Right lobe of liver (tissue), 6 donors: ENCODE data around the gene TRMT11. TPM values are rescaled to one million over a fixed set of nuclear protein-coding genes. Genes with fewer than 3 reads are reported as not detected.

Experiments
- ATAC-seq, 4 donors: fragments of 200-7000 bp; cut with Tn5 transposase; one replicate each; pipeline ENCODE4 v1.9.1; 2020; ENCODE audit warnings: mild to moderate bottlenecking in 4 of 4, moderate library complexity in 4 of 4
- DNase-seq, 3 donors: peaks; one replicate each; pipeline ENCODE4 v3.0.0-alpha.2; 2020
- H3K27ac ChIP-seq, 3 donors: fragments of 200-600 bp; one replicate each; pipeline ENCODE4 v1.8.0; 2022
- H3K27me3 ChIP-seq, 2 donors: fragments of 200-600 bp; one replicate each; pipeline ENCODE4 v1.8.0; 2022
- H3K36me3 ChIP-seq, 4 donors: fragments of 200-600 bp; sonication (generic) in 1 of 4; one replicate each; pipeline versions ENCODE4 v1.5.1 to v1.8.0; 2017 to 2022; ENCODE audit warnings: control low read depth in 1 of 4
- H3K4me1 ChIP-seq, 4 donors: fragments of 200-600 bp; sonication (generic) in 1 of 4; one replicate each; pipeline versions ENCODE4 v1.5.1 to v1.8.0; 2017 to 2022; ENCODE audit warnings: control low read depth in 1 of 4
- H3K4me3 ChIP-seq, 3 donors: fragments of 200-600 bp; one replicate each; pipeline ENCODE4 v1.8.0; 2022
- H3K9me3 ChIP-seq, 4 donors: fragments of 200-600 bp; sonication (generic) in 1 of 4; one replicate each; pipeline versions ENCODE4 v1.5.1 to v1.8.0; 2017 to 2022; ENCODE audit warnings: control low read depth in 1 of 4
- POLR2A ChIP-seq: fragments of 450-650 bp; IDR thresholded peaks from one replicate; pipeline ENCODE4 v1.6.1; 2017; ENCODE audit warnings: antibody characterized with exemption, mild to moderate bottlenecking
- WGBS: methylation state at CpG from one replicate; pipeline ENCODE4 v1.1.6; 2018; ENCODE audit warnings: low coverage, low lambda C conversion rate; ENCODE audit not compliant: insufficient coverage; ENCODE audit errors: missing lambda C conversion rate; 5-methylcytosine and 5-hydroxymethylcytosine counted together
- intact Hi-C, 2 donors: fragments of 100-400 bp; cut with DNase I; formaldehyde crosslinking; loops; one replicate each; pipeline versions ENCODE4 v1.11.2 to v1.14.1; 2022
- total RNA-seq, 6 experiments: library from RNA; depleted of rRNA in 2 of 6; stranded (reverse); fragments of >200 nt in 2 of 6; fragmentation: NEBNext Ultra II Directional in 3 of 6; extraction: Animal tissue kit (Norgen Biotek cat#: 25700) in 3 of 6; gene quantifications; one replicate each; pipeline versions ENCODE4 v1.1.0 to v1.2.4, GENCODE V29; 2016 to 2023
- TF ChIP-seq, protein P1 (sequence below), 4 donors: fragments of 200-600 bp in 3 of 4; fragments of 450-650 bp in 1 of 4; IDR thresholded peaks; one replicate each; pipeline versions ENCODE4 v1.5.1 to v1.8.0; 2016 to 2022; ENCODE audit warnings: antibody characterized with exemption in 4 of 4, mild to moderate bottlenecking in 2 of 4
- donor health status: DM: no; HTN: yes; CAD: no.
- donor health status: DM: no; HTN: no; CAD: no.
- donor health status: DM: no; HTN: no; CAD: no.
- donor health status: DM: no; HTN: yes; CAD: no.
- donor health status: DM: no; HTN: yes; CAD: no.

Gene TRMT11
- total RNA-seq, 6 experiments from 2014 or later: 12.6 to 36.0 (median 25.3) TPM

DNA sequence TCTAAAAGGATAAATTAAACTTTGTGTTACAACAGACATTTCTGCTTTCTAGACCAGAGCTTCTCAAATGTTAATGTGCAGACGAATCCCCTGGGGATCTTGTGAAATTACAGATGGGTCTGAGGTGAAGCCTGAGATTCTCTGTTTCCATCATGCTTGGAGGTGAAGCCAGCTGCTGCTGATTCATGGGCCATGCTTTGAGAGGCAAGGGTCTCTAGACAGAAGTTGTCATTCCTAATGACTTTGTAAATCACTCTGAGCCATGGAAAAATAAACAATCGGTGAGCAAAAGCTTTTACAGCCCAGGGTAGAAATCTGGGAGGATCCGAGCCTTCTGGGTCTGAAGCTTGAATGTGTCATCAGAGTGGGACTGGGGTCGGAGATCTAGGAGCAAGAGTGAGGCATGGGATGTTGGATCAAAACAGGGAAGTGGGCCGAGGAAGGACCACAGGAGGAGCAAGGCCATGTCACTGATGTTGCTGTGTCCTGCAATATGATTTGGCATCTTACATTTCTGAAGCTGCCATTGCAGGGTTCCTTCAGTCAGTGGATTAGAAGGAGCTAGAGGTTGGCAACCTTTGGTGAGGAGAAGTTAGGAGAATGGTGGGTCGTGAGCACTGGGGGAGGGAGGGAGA is 77.3 kb downstream of the TRMT11 start:
- WGBS: 85% methylated on average over 5 of the region's 6 CpGs
- ATAC-seq: no peak
- Histone ChIP-seq H3K9me3 (no peaks in the 10 kb centered on the region), H3K4me3 (no peak overlapping the region), H3K27me3 (no peaks in the 10 kb centered on the region), H3K4me1 (no peaks in the 10 kb centered on the region), H3K27ac (no peak overlapping the region), H3K36me3 (no peaks in the 10 kb centered on the region)
- TF ChIP-seq POLR2A: no peak
- TF ChIP-seq, protein P1, sequence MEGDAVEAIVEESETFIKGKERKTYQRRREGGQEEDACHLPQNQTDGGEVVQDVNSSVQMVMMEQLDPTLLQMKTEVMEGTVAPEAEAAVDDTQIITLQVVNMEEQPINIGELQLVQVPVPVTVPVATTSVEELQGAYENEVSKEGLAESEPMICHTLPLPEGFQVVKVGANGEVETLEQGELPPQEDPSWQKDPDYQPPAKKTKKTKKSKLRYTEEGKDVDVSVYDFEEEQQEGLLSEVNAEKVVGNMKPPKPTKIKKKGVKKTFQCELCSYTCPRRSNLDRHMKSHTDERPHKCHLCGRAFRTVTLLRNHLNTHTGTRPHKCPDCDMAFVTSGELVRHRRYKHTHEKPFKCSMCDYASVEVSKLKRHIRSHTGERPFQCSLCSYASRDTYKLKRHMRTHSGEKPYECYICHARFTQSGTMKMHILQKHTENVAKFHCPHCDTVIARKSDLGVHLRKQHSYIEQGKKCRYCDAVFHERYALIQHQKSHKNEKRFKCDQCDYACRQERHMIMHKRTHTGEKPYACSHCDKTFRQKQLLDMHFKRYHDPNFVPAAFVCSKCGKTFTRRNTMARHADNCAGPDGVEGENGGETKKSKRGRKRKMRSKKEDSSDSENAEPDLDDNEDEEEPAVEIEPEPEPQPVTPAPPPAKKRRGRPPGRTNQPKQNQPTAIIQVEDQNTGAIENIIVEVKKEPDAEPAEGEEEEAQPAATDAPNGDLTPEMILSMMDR (IDR thresholded peaks at IDR 0.05): no peak
- DNase-seq: no peak
- intact Hi-C loops: no loop called here

DNA sequence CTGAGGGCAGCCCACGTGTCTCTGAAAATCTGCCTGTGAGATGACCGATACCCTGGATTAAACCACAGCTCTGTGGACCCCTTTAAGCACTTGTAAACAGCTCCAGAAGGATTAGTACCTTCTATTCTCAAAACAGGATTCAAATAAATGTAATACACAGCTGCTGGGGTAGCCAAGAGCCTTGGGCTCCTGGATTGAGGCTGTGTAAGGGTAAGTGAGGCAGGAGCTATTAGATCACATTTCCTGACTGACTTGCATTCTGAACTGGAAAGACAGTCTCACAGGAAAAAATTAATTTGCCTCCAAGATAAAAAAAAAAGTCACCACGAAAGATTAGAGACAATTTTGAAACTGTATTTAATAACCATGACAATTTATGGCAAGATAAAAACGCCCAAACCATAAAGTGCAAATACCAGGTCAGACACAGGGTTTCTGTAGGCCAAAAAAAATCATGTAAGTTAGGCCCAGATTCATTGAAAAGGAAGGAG is 78.0 kb downstream of the TRMT11 start:
- Histone ChIP-seq H3K9me3 (no peaks in the 10 kb centered on the region), H3K4me3 (no peak overlapping the region), H3K27me3 (no peaks in the 10 kb centered on the region), H3K27ac (no peak overlapping the region), H3K36me3 (no peaks in the 10 kb centered on the region), H3K4me1 (no peaks in the 10 kb centered on the region)
- 63% methylated on average over 4 of the region's 4 CpGs for WGBS
- ATAC-seq (no peak), DNase-seq (no peak)
- no peak for TF ChIP-seq POLR2A
- TF ChIP-seq, protein P1 (IDR thresholded peaks at IDR 0.05): no peak
- intact Hi-C loops: no loop called here

DNA sequence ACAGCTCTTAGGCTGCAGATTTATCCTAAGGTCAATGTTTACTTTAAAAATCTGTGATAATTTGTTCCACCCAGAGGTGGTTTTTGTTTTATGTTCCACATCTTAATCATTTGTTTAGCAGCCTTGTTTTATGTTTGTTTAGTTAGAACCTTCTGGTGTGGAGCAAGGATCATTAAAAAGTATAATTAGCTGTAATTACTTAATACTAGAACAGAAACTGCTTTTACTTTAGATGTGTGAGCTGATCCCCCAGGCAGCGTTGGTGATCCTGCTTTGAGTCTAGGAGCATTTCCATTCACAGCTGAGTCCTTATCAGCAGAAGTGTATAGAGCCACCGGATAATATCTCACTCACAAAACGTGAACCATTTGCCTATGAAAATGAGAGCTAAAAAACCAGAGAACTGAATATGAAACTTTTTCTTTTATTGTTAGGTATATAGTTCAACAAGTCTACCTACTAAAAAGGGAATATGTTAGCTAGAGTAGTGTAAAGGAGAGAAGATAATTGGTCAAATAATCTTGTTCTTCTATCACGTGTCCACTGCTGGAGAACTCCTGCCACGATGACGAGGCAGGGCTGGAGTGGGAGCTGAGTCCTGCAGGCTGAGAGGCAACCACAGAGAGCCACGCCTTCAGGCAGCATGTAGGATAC is 78.5 kb downstream of the TRMT11 start:
- no peaks in the 10 kb centered on the region for H3K36me3 ChIP-seq
- intact Hi-C loops: no loop called here
- DNase-seq (no peak), ATAC-seq (no peak)
- H3K27ac ChIP-seq: no peak overlapping the region
- no peaks in the 10 kb centered on the region for H3K9me3 ChIP-seq
- no peaks in the 10 kb centered on the region for H3K4me1 ChIP-seq
- no peak overlapping the region for H3K4me3 ChIP-seq
- TF ChIP-seq POLR2A: no peak
- TF ChIP-seq, protein P1 (IDR thresholded peaks at IDR 0.05): no peak
- WGBS: 78% methylated on average over 7 of the region's 7 CpGs
- H3K27me3 ChIP-seq: no peaks in the 10 kb centered on the region

DNA sequence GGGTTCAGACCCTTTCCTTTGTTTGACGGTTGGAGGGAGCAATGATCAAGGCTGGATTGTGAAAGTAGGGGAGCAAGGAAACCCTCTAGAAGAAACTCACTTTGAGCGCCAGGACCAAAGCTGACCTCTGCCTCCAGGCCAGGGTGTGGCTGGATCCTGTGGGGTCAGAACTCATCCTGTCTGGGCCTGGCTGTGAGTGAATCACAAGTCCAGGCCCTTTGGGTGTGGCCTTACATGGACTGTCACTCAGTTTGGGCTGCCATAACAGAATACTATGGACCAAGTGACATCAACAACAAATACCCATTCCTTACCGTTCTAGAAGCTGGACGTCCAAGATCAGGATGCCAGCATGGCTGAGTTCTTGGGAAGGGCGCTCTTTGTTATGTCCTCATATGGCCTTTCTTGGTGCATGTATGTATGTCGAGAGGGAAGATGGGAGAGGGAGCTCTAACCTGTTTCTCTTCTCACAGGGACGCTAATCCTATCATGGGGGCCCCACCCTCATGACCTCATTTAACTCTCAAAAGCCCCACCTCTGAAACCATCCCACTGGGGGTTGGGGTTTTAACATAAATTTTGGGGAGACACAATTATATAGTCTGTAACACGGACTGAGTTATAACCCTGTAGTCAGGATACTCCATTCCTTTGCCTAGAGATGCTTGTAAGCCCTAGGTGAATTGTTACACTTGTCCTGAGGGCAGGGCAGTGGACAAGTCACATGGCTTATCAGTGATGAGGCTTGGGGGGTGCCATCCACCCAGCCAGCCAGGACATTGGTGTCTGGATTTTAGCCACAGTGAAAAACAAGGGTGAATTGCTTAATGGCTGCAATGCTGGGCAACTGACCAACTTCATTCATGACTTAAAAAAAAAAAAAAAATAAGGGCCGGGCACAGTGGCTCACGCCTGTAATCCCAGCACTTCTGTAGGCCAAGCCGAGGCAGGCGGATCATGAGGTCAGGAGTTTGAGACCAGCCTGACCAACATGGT is 80.0 kb downstream of the TRMT11 start:
- Histone ChIP-seq H3K27me3 (no peaks in the 10 kb centered on the region), H3K4me1 (no peaks in the 10 kb centered on the region), H3K27ac (peak overlapping the region in 1 of 3 donors; percentile 50), H3K36me3 (no peaks in the 10 kb centered on the region), H3K9me3 (no peaks in the 10 kb centered on the region), H3K4me3 (no peak overlapping the region)
- DNase-seq (peak; percentile 40 to 76 (median 70)), ATAC-seq (peak; percentile 89 to 97 (median 96))
- 68% methylated on average over 10 of the region's 12 CpGs for WGBS
- intact Hi-C loops: no loop called here
- no peak for TF ChIP-seq POLR2A
- TF ChIP-seq, protein P1 (IDR thresholded peaks at IDR 0.05): no peak
